Neuronal stem cell (in vitro differentiated cells): ENCODE results near the gene CCDC159.

ENCODE experiments used
- DNase-seq: peaks from one replicate; pipeline ENCODE4 v3.0.0-alpha.2; 2013; ENCODE audit warnings: low spot score
- H2AFZ ChIP-seq: one replicate; pipeline ENCODE4 v1.6.1; 2013; ENCODE audit warnings: mild to moderate bottlenecking, low read length, inconsistent platforms
- H2AK5ac ChIP-seq: 2 replicates; pipeline ENCODE4 v1.6.1; 2013; ENCODE audit warnings: low read depth, mild to moderate bottlenecking, inconsistent platforms, low read length, moderate library complexity, mixed read lengths
- H2BK120ac ChIP-seq: 2 replicates; pipeline ENCODE4 v1.6.1; 2013; ENCODE audit warnings: low read depth, mild to moderate bottlenecking, inconsistent platforms, low read length, moderate library complexity, mixed read lengths
- H2BK12ac ChIP-seq: one replicate; pipeline ENCODE4 v1.6.1; 2013; ENCODE audit warnings: low read length, inconsistent platforms
- H2BK15ac ChIP-seq: 2 replicates; pipeline ENCODE4 v1.6.1; 2013; ENCODE audit warnings: mild to moderate bottlenecking, low read length, inconsistent platforms, mixed read lengths
- H2BK5ac ChIP-seq: one replicate; pipeline ENCODE4 v1.6.1; 2013; ENCODE audit warnings: inconsistent platforms, mild to moderate bottlenecking, low read length, moderate library complexity
- H3K14ac ChIP-seq: one replicate; pipeline ENCODE4 v1.6.1; 2013; ENCODE audit warnings: low read length, inconsistent platforms
- H3K18ac ChIP-seq: 2 replicates; pipeline ENCODE4 v1.6.1; 2013; ENCODE audit warnings: low read length, inconsistent platforms
- H3K23ac ChIP-seq: 2 replicates; pipeline ENCODE4 v1.6.1; 2013; ENCODE audit warnings: low read depth, mild to moderate bottlenecking, mixed read lengths, low read length, inconsistent platforms; ENCODE audit not compliant: poor library complexity
- H3K27ac ChIP-seq: replicated peaks from 3 replicates; pipeline ENCODE4 v1.5.1; 2013; ENCODE audit warnings: low read length, inconsistent platforms
- H3K27me3 ChIP-seq, 3 experiments: 2 replicates each; pipeline ENCODE4 v1.6.1; 2013; ENCODE audit warnings: low read length in 3 of 3, mild to moderate bottlenecking in 2 of 3, inconsistent platforms in 1 of 3, low read depth in 1 of 3, mixed read lengths in 1 of 3, moderate library complexity in 1 of 3; ENCODE audit not compliant: control insufficient read depth in 3 of 3, insufficient read depth in 3 of 3
- H3K36me3 ChIP-seq, 2 donors: replicated peaks in 1 of 2; 2 replicates each; pipeline ENCODE4 v1.6.1; 2013; ENCODE audit warnings: low read length in 2 of 2; ENCODE audit not compliant: control insufficient read depth in 2 of 2, insufficient read depth in 2 of 2
- H3K4ac ChIP-seq: 2 replicates; pipeline ENCODE4 v1.6.1; 2013; ENCODE audit warnings: inconsistent platforms, mild to moderate bottlenecking, low read length, moderate library complexity
- H3K4me1 ChIP-seq, 2 donors: 1 replicate in 1 of 2; 2 replicates in 1 of 2; pipeline ENCODE4 v1.6.1; 2013; ENCODE audit warnings: low read length in 2 of 2, low read depth in 1 of 2; ENCODE audit not compliant: control insufficient read depth in 2 of 2, insufficient read depth in 1 of 2
- H3K4me2 ChIP-seq: one replicate; pipeline ENCODE4 v1.6.1; 2013; ENCODE audit warnings: mild to moderate bottlenecking, low read length, inconsistent platforms; ENCODE audit not compliant: insufficient read depth, poor library complexity, severe bottlenecking
- H3K4me3 ChIP-seq, 2 donors: 2 replicates each; pipeline ENCODE4 v1.5.1; 2013; ENCODE audit warnings: low read length in 2 of 2, mild to moderate bottlenecking in 2 of 2, inconsistent platforms in 1 of 2, moderate library complexity in 1 of 2
- H3K79me1 ChIP-seq: one replicate; pipeline ENCODE4 v1.6.1; 2013; ENCODE audit warnings: low read depth, mild to moderate bottlenecking, inconsistent platforms, low read length, moderate library complexity
- H3K9ac ChIP-seq: one replicate; pipeline ENCODE4 v1.6.1; 2013; ENCODE audit warnings: mild to moderate bottlenecking, low read depth, low read length, inconsistent platforms; ENCODE audit not compliant: poor library complexity
- H3K9me3 ChIP-seq, 2 donors: replicated peaks in 1 of 2; 2 replicates each; pipeline versions ENCODE3 to v1.6.1; 2013; ENCODE audit warnings: low read length in 2 of 2, mild to moderate bottlenecking in 2 of 2, inconsistent platforms in 1 of 2, low read depth in 1 of 2, mixed read lengths in 1 of 2, moderate library complexity in 1 of 2; ENCODE audit not compliant: control insufficient read depth in 2 of 2, insufficient read depth in 1 of 2
- H4K8ac ChIP-seq: one replicate; pipeline ENCODE4 v1.6.1; 2013; ENCODE audit warnings: low read depth, mild to moderate bottlenecking, inconsistent platforms, low read length, moderate library complexity
- H4K91ac ChIP-seq: one replicate; pipeline ENCODE4 v1.6.1; 2013; ENCODE audit warnings: low read length, low read depth, mild to moderate bottlenecking, inconsistent platforms; ENCODE audit not compliant: poor library complexity
- WGBS, 2 donors: extraction: QIAGEN DNeasy Blood & Tissue Kit; methylation state at CpG; one replicate each; pipeline ENCODE4 v1.1.7; 2013; ENCODE audit warnings: missing lambda C conversion rate in 2 of 2, mixed read lengths in 1 of 2; ENCODE audit not compliant: insufficient read length in 2 of 2, insufficient replicate concordance in 1 of 2; ENCODE audit errors: extremely low coverage in 2 of 2; 5-methylcytosine and 5-hydroxymethylcytosine counted together

The CCDC159 gene

DNA sequence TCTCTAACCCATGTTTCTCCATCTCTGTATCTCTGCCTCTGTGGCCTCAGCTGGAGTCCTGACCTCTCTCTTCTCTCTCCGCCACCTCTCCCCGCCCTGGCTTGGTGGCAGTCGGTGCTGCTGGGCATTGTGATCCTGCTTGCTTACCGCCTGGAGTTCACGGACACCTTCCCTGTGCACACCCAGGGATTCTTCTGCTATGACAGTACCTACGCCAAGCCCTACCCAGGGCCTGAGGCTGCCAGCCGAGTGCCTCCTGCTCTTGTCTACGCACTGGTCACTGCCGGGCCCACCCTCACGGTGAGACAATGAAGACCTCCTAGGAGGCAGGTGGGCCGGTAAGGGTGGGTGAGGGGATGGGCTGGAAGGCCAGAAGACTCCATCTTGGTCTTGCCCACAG lies 13.1 kb downstream of the CCDC159 start:
- no peak overlapping the region for H4K8ac ChIP-seq
- peak overlapping the region; percentile 0 for H3K4me2 ChIP-seq
- H3K4me1 ChIP-seq = peaks cover 4 to 14% of the 10 kb centered on the region in 2 donors
- no peak overlapping the region for H2BK120ac ChIP-seq
- H2BK5ac ChIP-seq = peak overlapping the region; percentile 71
- peak overlapping the region; percentile 6 for H2BK15ac ChIP-seq
- DNase-seq = no peak
- H3K9me3 ChIP-seq = no peaks in the 10 kb centered on the region
- no peak overlapping the region for H3K4ac ChIP-seq
- peak overlapping the region; percentile 72 for H3K18ac ChIP-seq
- peaks cover 0 to 18% (median 0%) of the 10 kb centered on the region in 3 experiments for H3K27me3 ChIP-seq
- peak overlapping the region; percentile 60 for H3K23ac ChIP-seq
- no peaks in the 10 kb centered on the region for H3K79me1 ChIP-seq
- no peak overlapping the region for H2BK12ac ChIP-seq
- H3K9ac ChIP-seq = no peak overlapping the region
- peak overlapping the region; percentile 47 for H3K14ac ChIP-seq
- H2AK5ac ChIP-seq = peak overlapping the region; percentile 61
- H3K36me3 ChIP-seq = no peaks in the 10 kb centered on the region
- no peak overlapping the region for H4K91ac ChIP-seq
- no CpG with 5 or more reads among the region's 11 CpGs for WGBS, 2 donors
- H3K27ac ChIP-seq = no peak overlapping the region
- no peak overlapping the region for H3K4me3 ChIP-seq
- no peak overlapping the region for H2AFZ ChIP-seq

DNA sequence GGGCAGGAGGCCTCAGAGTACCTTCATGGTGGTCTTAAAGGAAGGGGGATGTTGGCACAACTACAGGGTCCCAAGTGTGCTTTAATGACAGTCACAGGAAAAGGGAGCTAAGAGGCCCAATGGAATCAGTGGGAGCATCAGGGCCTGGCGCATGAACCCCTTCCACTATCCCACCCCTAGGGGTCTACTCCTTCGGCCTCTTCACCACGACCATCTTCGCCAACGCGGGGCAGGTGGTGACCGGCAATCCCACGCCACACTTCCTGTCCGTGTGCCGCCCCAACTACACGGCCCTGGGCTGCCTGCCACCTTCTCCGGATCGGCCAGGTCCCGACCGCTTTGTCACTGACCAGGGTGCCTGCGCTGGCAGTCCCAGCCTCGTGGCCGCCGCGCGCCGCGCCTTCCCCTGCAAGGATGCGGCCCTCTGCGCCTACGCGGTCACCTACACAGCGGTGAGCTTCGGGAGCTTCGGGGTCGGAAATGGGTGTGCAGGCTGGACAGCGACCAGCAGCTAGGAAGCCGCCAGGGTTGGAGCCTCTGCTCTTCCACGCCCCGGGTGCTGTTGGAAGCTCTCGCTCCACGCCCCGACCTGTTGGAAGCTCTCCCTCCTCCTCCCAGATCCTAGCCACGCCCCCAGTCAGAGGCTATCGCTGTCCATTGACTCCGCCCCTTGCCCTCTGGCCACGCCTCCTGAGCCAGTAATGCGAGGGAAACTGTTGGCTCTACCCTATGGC lies 14.9 kb downstream of the CCDC159 start:
- Histone ChIP-seq H3K18ac (peak overlapping the region; percentile 82), H3K9ac (peak overlapping the region; percentile 86), H2AFZ (no peak overlapping the region), H3K9me3 (no peaks in the 10 kb centered on the region), H3K4ac (no peak overlapping the region), H3K79me1 (no peaks in the 10 kb centered on the region), H4K8ac (no peak overlapping the region), H3K36me3 (peaks cover 0 to 2% of the 10 kb centered on the region in 2 donors), H3K27me3 (peaks cover 0 to 15% (median 0%) of the 10 kb centered on the region in 3 experiments), H2BK12ac (peak overlapping the region; percentile 24), H2BK5ac (peak overlapping the region; percentile 22), H2AK5ac (peak overlapping the region; percentile 21), H3K27ac (no peak overlapping the region), H2BK15ac (peak overlapping the region; percentile 45), H3K4me2 (peak overlapping the region; percentile 56), H3K23ac (peak overlapping the region; percentile 29), H3K4me1 (peaks cover 0 to 9% of the 10 kb centered on the region in 2 donors), H3K4me3 (peak overlapping the region in 1 of 2 donors; percentile 72), H3K14ac (peak overlapping the region; percentile 90), H2BK120ac (peak overlapping the region; percentile 24), H4K91ac (no peak overlapping the region)
- no CpG with 5 or more reads among the region's 43 CpGs for WGBS, 2 donors
- peak; percentile 86 for DNase-seq

DNA sequence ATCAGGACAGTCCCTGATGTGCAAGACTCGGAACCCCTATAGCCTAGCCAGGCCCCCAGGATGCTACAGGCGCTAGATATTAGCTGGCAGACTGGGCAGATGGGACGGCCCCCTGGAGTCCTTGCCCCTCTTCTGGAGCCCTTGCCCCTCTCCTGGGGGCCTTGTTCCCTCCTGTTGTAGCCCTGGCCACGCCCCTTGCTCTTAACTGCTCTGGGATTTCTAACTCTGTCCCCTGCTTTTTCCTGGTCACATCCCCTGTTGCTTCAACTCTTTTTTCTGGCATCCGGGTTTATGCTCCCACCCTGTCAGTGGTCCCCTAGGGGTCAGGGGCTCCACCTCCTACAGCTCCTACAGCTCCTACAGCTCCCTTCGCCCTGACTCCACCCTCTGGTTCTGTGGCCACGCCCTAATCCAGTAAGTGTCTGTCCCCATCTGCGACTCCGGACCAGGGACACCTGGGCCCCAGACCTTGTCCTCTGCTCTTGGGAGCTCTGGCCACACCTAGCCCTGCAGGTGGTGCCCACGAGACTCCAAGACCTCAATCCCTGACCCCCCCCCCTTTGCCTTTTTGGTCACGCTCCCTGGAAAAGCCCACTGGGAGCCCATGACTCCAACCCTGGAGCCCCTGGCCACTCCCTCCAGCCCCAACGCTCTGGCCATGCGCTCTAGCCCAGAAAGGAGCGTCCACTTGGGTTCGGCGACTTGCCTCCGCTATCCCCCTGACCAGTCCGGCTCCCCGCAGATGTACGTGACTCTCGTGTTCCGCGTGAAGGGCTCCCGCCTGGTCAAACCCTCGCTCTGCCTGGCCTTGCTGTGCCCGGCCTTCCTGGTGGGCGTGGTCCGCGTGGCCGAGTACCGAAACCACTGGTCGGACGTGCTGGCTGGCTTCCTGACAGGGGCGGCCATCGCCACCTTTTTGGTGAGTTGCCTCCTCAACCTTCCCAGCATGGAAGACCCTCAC lies 15.7 kb downstream of the CCDC159 start:
- Histone ChIP-seq H3K27ac (no peak overlapping the region), H3K79me1 (no peaks in the 10 kb centered on the region), H2AFZ (no peak overlapping the region), H2AK5ac (peak overlapping the region; percentile 82), H4K8ac (peak overlapping the region; percentile 72), H2BK15ac (peak overlapping the region; percentile 32), H3K9me3 (no peaks in the 10 kb centered on the region), H3K4ac (no peak overlapping the region), H3K18ac (peak overlapping the region; percentile 52), H2BK120ac (no peak overlapping the region), H2BK12ac (no peak overlapping the region), H3K23ac (peak overlapping the region; percentile 29), H3K27me3 (peaks cover 0 to 12% (median 0%) of the 10 kb centered on the region in 3 experiments), H3K4me3 (no peak overlapping the region), H3K4me1 (peaks cover 0 to 9% of the 10 kb centered on the region in 2 donors), H4K91ac (no peak overlapping the region), H3K14ac (no peak overlapping the region), H3K4me2 (peak overlapping the region; percentile 56), H3K9ac (peak overlapping the region; percentile 32), H2BK5ac (no peak overlapping the region), H3K36me3 (peaks cover 0 to 2% of the 10 kb centered on the region in 2 donors)
- DNase-seq = no peak
- no CpG with 5 or more reads among the region's 35 CpGs for WGBS, 2 donors
